Keratinocyte (primary cell): Measurements from ENCODE around the gene RBMS3. TPM values are rescaled to one million over a fixed set of nuclear protein-coding genes. Genes with fewer than 3 reads are reported as not detected.

Experiments used
- DNase-seq: peaks from one replicate; pipeline ENCODE4 v3.0.0-alpha.2; 2011; ENCODE audit warnings: low read depth, missing footprints, low spot score
- FAIRE-seq: peaks from 2 replicates; lab custom pipeline; 2011; peaks lifted over from hg19 to GRCh38; lab: Jason Lieb, UNC
- H2AFZ ChIP-seq: 2 replicates; pipeline ENCODE4 v1.6.0; 2012; ENCODE audit warnings: low read length, control low read depth, inconsistent platforms; ENCODE audit not compliant: control insufficient read depth
- H3K27ac ChIP-seq: 2 replicates; pipeline ENCODE4 v1.5.1; 2011; ENCODE audit warnings: low read length; ENCODE audit not compliant: control insufficient read depth, insufficient read depth
- H3K27me3 ChIP-seq: 3 replicates; pipeline ENCODE4 v1.6.0; 2011; ENCODE audit warnings: low read length; ENCODE audit not compliant: control insufficient read depth, insufficient read depth; ENCODE audit errors: extremely low read depth
- H3K36me3 ChIP-seq, 2 experiments: 2 replicates in 1 of 2; 3 replicates in 1 of 2; pipeline ENCODE4 v1.5.1; 2011; ENCODE audit warnings: low read length in 2 of 2, mild to moderate bottlenecking in 1 of 2; ENCODE audit not compliant: control insufficient read depth in 2 of 2, insufficient read depth in 2 of 2; ENCODE audit errors: extremely low read depth in 1 of 2
- H3K4me1 ChIP-seq: 3 replicates; pipeline ENCODE4 v1.5.1; 2011; ENCODE audit warnings: low read length; ENCODE audit not compliant: control insufficient read depth, insufficient read depth; ENCODE audit errors: extremely low read depth
- H3K4me2 ChIP-seq: 3 replicates; pipeline ENCODE4 v1.6.0; 2011; ENCODE audit warnings: low read depth, low read length; ENCODE audit not compliant: control insufficient read depth, insufficient read depth; ENCODE audit errors: extremely low read depth
- H3K4me3 ChIP-seq, 3 experiments: fragments of 200-600 bp in 1 of 3; sonication (generic) in 1 of 3; 2 replicates in 2 of 3; 3 replicates in 1 of 3; pipeline ENCODE4 v1.5.1; 2011 to 2016; ENCODE audit warnings: low read length in 3 of 3, mild to moderate bottlenecking in 3 of 3, control low read depth in 2 of 3, inconsistent platforms in 1 of 3, low read depth in 1 of 3, mixed read lengths in 1 of 3, mixed run types in 1 of 3, moderate library complexity in 1 of 3; ENCODE audit not compliant: control insufficient read depth in 2 of 3, insufficient read depth in 2 of 3; ENCODE audit errors: extremely low read depth in 1 of 3
- H3K79me2 ChIP-seq: 2 replicates; pipeline ENCODE4 v1.6.0; 2012; ENCODE audit warnings: low read length; ENCODE audit not compliant: control insufficient read depth, insufficient read depth
- H3K9ac ChIP-seq: 3 replicates; pipeline ENCODE4 v1.6.0; 2011; ENCODE audit warnings: low read length; ENCODE audit not compliant: control insufficient read depth, insufficient read depth; ENCODE audit errors: extremely low read depth
- H3K9me1 ChIP-seq: 3 replicates; pipeline ENCODE4 v1.6.0; 2011; ENCODE audit warnings: low read length; ENCODE audit not compliant: control insufficient read depth, insufficient read depth; ENCODE audit errors: extremely low read depth
- H3K9me3 ChIP-seq: 2 replicates; pipeline ENCODE4 v1.5.1; 2012; ENCODE audit warnings: low read depth, low read length; ENCODE audit not compliant: control insufficient read depth
- H4K20me1 ChIP-seq: 3 replicates; pipeline ENCODE4 v1.6.0; 2011; ENCODE audit warnings: low read length; ENCODE audit not compliant: control insufficient read depth, insufficient read depth; ENCODE audit errors: extremely low read depth
- CTCF ChIP-seq, 3 experiments: IDR thresholded peaks in 1 of 3; conservative IDR thresholded peaks in 1 of 3; optimal IDR thresholded peaks in 1 of 3; 2 replicates in 2 of 3; 3 replicates in 1 of 3; pipeline versions ENCODE3 to v1.5.1; 2011; ENCODE audit warnings: low read length in 3 of 3, mild to moderate bottlenecking in 3 of 3, moderate library complexity in 2 of 3, control low read depth in 1 of 3, inconsistent platforms in 1 of 3; ENCODE audit not compliant: insufficient read depth in 2 of 3; ENCODE audit errors: extremely low read depth in 1 of 3
- EZH2 ChIP-seq: IDR thresholded peaks from one replicate; pipeline ENCODE4 v1.6.1; 2012; ENCODE audit warnings: inconsistent platforms, mild to moderate bottlenecking, low read length, moderate library complexity
- dilution Hi-C: fragments of 300-500 bp; cut with MboI; formaldehyde crosslinking; loops from one replicate; pipeline ENCODE4 v1.7.0; 2020; ENCODE audit warnings: low sequenced_read_pairs; ENCODE audit not compliant: extremely low pct_ligation_motif_present
- polyA plus RNA-seq, 5 experiments: library from polyadenylated mRNA; depleted of rRNA in 3 of 5; stranded (reverse) in 3 of 5; stranded (forward) in 1 of 5; unstranded in 1 of 5; fragments of >200 nt; gene quantifications; 1 replicate in 1 of 5; 2 replicates in 3 of 5; 3 replicates in 1 of 5; pipeline versions ENCODE4 v1.2.1 to v1.2.3, GENCODE V29; 2011 to 2012; ENCODE audit warnings: missing spikeins in 2 of 5, low read depth in 1 of 5, low replicate concordance in 1 of 5
- small RNA-seq, 3 experiments: library from RNA; depleted of rRNA; stranded (forward); fragments of <200 nt; gene quantifications; one replicate each; pipeline ENCODE3, GENCODE V24; 2012; ENCODE audit warnings: low read depth in 3 of 3, low replicate concordance in 1 of 3; ENCODE audit not compliant: insufficient read length in 3 of 3

The RBMS3 gene
- polyA plus RNA-seq, 1 donor (not counting 4 experiments of a cell fraction or from before 2014, with no cell fraction given) = 2.3 TPM

GRCh38 chr3:30059240-30059639, 778.4 kb downstream of the RBMS3 start:
- Histone ChIP-seq H3K9me3 (no peaks in the 10 kb centered on the region), H2AFZ (no peak overlapping the region), H3K36me3 (no peaks in the 10 kb centered on the region), H3K4me1 (no peaks in the 10 kb centered on the region), H3K27ac (no peak overlapping the region), H3K79me2 (no peaks in the 10 kb centered on the region), H3K9ac (no peak overlapping the region), H3K9me1 (no peaks in the 10 kb centered on the region), H3K4me2 (no peak overlapping the region), H3K4me3 (no peak overlapping the region), H3K27me3 (peaks cover 4% of the 10 kb centered on the region), H4K20me1 (no peaks in the 10 kb centered on the region)
- dilution Hi-C loops = no loop called here
- TF ChIP-seq CTCF (optimal IDR thresholded peaks at IDR 0.05 in 1 of 3, IDR thresholded peaks at IDR 0.05 in 1 of 3, conservative IDR thresholded peaks at IDR 0.05 in 1 of 3; ENCODE audit: extremely low read depth in 1 of 3, insufficient read depth in 2 of 3, low read length in 3 of 3) = no peak
- TF ChIP-seq EZH2 = no peak
- DNase-seq (no peak), FAIRE-seq (no peak)

Small RNAs within 50 kb of the gene (small RNA-seq; reads per million reads assigned to genes)
- gene MTND4LP9 = 0 reads per million in 3 experiments
